Fibroblast of pulmonary artery (primary cell): ENCODE measurements around the gene AGTRAP.

ENCODE experiments used
- DNase-seq: peaks from one replicate; pipeline ENCODE4 v3.0.0-alpha.2; 2010; ENCODE audit warnings: low read depth
- H3K4me3 ChIP-seq: replicated peaks from 2 replicates; pipeline ENCODE4 v1.5.1; 2011; ENCODE audit warnings: low read depth, mild to moderate bottlenecking, control low read depth, low read length, moderate library complexity
- CTCF ChIP-seq: IDR thresholded peaks from 2 replicates; pipeline ENCODE4 v1.5.1; 2011; ENCODE audit warnings: mild to moderate bottlenecking, control low read depth, low read length, inconsistent platforms; ENCODE audit errors: missing control alignments

The AGTRAP gene

GRCh38 chr1:11786168-11786567 is 50.2 kb downstream of the AGTRAP start:
- no peak overlapping the region for H3K4me3 ChIP-seq
- DNase-seq: no peak
- TF ChIP-seq CTCF: no peak

GRCh38 chr1:11787251-11787803 is 51.4 kb downstream of the AGTRAP start:
- no peak for TF ChIP-seq CTCF
- no peak overlapping the region for H3K4me3 ChIP-seq
- DNase-seq: peak; percentile 60

- TF ChIP-seq CTCF: no peak
- no peak overlapping the region for H3K4me3 ChIP-seq
Measured at GRCh38 chr1:11787804-11788436, 52.0 kb downstream of the AGTRAP start.

GRCh38 chr1:11788549-11789053 is 52.7 kb downstream of the AGTRAP start:
- no peak for DNase-seq
- TF ChIP-seq CTCF: no peak
- no peak overlapping the region for H3K4me3 ChIP-seq

More at GRCh38 chr1:11787804-11788436, 52.0 kb downstream of the AGTRAP start:
- DNase-seq: no peak

GRCh38 chr1:11789126-11790067 is 53.5 kb downstream of the AGTRAP start:
- TF ChIP-seq CTCF: no peak
- DNase-seq: no peak
- H3K4me3 ChIP-seq: no peak overlapping the region

GRCh38 chr1:11790101-11790879 is 54.4 kb downstream of the AGTRAP start:
- no peak for DNase-seq
- TF ChIP-seq CTCF: no peak
- no peak overlapping the region for H3K4me3 ChIP-seq
